Neural cell (in vitro differentiated cells): ENCODE data around the gene UBTF. TPM values are rescaled to one million over a fixed set of nuclear protein-coding genes. Genes with fewer than 3 reads are reported as not detected.

Source experiments
- H2AFZ ChIP-seq: fragments of 200-600, 300-800 bp; sonication (generic), shearing (Covaris generic); 2 replicates; pipeline ENCODE4 v1.6.0; 2014; ENCODE audit warnings: low read depth, mild to moderate bottlenecking, antibody characterized with exemption, low read length, moderate library complexity
- H3F3A ChIP-seq: fragments of 200-600 bp; shearing (Covaris generic); 2 replicates; pipeline ENCODE4 v1.6.1; 2016; ENCODE audit warnings: mild to moderate bottlenecking, moderate library complexity, mixed read lengths, antibody characterized with exemption, low read length; ENCODE audit not compliant: insufficient read depth, poor library complexity, severe bottlenecking
- H3K27ac ChIP-seq: fragments of 200-600, 300-800 bp; sonication (generic), shearing (Covaris generic); 2 replicates; pipeline ENCODE4 v1.5.1; 2014; ENCODE audit warnings: mild to moderate bottlenecking, low read length, moderate library complexity
- H3K27me3 ChIP-seq: fragments of 300-800, 200-600 bp; sonication (generic), shearing (Covaris generic); 2 replicates; pipeline ENCODE4 v1.6.0; 2014; ENCODE audit warnings: mild to moderate bottlenecking, low read depth, low read length, moderate library complexity; ENCODE audit not compliant: insufficient read depth
- H3K36me3 ChIP-seq: fragments of 300-800, 200-600 bp; sonication (generic), shearing (Covaris generic); 2 replicates; pipeline ENCODE4 v1.5.1; 2014; ENCODE audit warnings: mild to moderate bottlenecking, antibody characterized with exemption, low read length, moderate library complexity; ENCODE audit not compliant: insufficient read depth
- H3K4me2 ChIP-seq: fragments of 300-800, 200-600 bp; sonication (generic), shearing (Covaris generic); 2 replicates; pipeline ENCODE4 v1.6.0; 2014; ENCODE audit warnings: mild to moderate bottlenecking, low read length
- H3K4me3 ChIP-seq: fragments of 300-800, 200-600 bp; sonication (generic), shearing (Covaris generic); 2 replicates; pipeline ENCODE4 v1.5.1; 2014; ENCODE audit warnings: mild to moderate bottlenecking, low read length, moderate library complexity
- H3K79me2 ChIP-seq: fragments of 200-600 bp; shearing (Covaris generic); replicated peaks from 2 replicates; pipeline ENCODE4 v1.6.0; 2014; ENCODE audit warnings: mild to moderate bottlenecking, low read length, moderate library complexity; ENCODE audit not compliant: insufficient read depth
- H3K9ac ChIP-seq: fragments of 300-800, 200-600 bp; sonication (generic), shearing (Covaris generic); 2 replicates; pipeline ENCODE4 v1.6.1; 2016; ENCODE audit warnings: mild to moderate bottlenecking, low read length, mixed read lengths
- H3K9me2 ChIP-seq: fragments of 200-600 bp; shearing (Covaris generic); 2 replicates; pipeline ENCODE4 v1.6.1; 2016; ENCODE audit warnings: mild to moderate bottlenecking, low read length, mixed read lengths; ENCODE audit not compliant: insufficient read depth
- H3K9me3 ChIP-seq: fragments of 200-600, 300-800 bp; sonication (generic), shearing (Covaris generic); 2 replicates; pipeline ENCODE4 v1.6.1; 2016; ENCODE audit warnings: mild to moderate bottlenecking, mixed run types, low read length, moderate library complexity, mixed read lengths
- H4K20me1 ChIP-seq: fragments of 200-600 bp; shearing (Covaris generic); 2 replicates; pipeline ENCODE4 v1.6.1; 2016; ENCODE audit warnings: mild to moderate bottlenecking, mixed run types; ENCODE audit not compliant: insufficient read depth
- EP300 ChIP-seq: fragments of 450-650 bp; conservative IDR thresholded peaks from 2 replicates; pipeline ENCODE4 v1.6.1; 2014; ENCODE audit warnings: antibody characterized with exemption, mild to moderate bottlenecking, moderate library complexity; ENCODE audit not compliant: poor library complexity, severe bottlenecking
- EZH2 ChIP-seq: fragments of 200-600, 300-800 bp; shearing (Covaris generic), sonication (generic); IDR thresholded peaks from 2 replicates; pipeline ENCODE4 v1.6.1; 2014; ENCODE audit warnings: antibody characterized with exemption, low read length, borderline replicate concordance, mild to moderate bottlenecking; ENCODE audit not compliant: insufficient read depth, poor library complexity, severe bottlenecking
- MXI1 ChIP-seq: fragments of 450-650 bp; conservative IDR thresholded peaks from 2 replicates; pipeline ENCODE4 v1.6.1; 2014; ENCODE audit warnings: antibody characterized with exemption, mild to moderate bottlenecking; ENCODE audit not compliant: poor library complexity, severe bottlenecking
- POLR2AphosphoS5 ChIP-seq: IDR thresholded peaks from 2 replicates; pipeline ENCODE4 v1.6.1; 2012
- RAD21 ChIP-seq: fragments of 450-650 bp; conservative IDR thresholded peaks from 2 replicates; pipeline ENCODE4 v1.6.1; 2014; ENCODE audit warnings: antibody characterized with exemption, mild to moderate bottlenecking, moderate library complexity
- SMC3 ChIP-seq: fragments of 450-650 bp; conservative IDR thresholded peaks from 2 replicates; pipeline ENCODE4 v1.6.1; 2014; ENCODE audit warnings: antibody characterized with exemption, mild to moderate bottlenecking, moderate library complexity; ENCODE audit not compliant: poor library complexity
- TAF1 ChIP-seq: IDR thresholded peaks from 2 replicates; pipeline ENCODE4 v1.6.1; 2012; ENCODE audit warnings: low read depth
- polyA plus RNA-seq: library from polyadenylated mRNA; depleted of rRNA; stranded (reverse); fragments of >200 nt; gene quantifications from 2 replicates; pipeline ENCODE4 v1.2.3, GENCODE V29; 2014
- TF ChIP-seq, protein P1 (sequence below): fragments of 450-650 bp; IDR thresholded peaks from 2 replicates; pipeline ENCODE4 v1.5.1; 2014; ENCODE audit warnings: antibody characterized with exemption, mild to moderate bottlenecking, moderate library complexity; ENCODE audit not compliant: poor library complexity, severe bottlenecking
- TF ChIP-seq, protein P2 (sequence below): IDR thresholded peaks from 2 replicates; pipeline ENCODE4 v1.6.1; 2012; ENCODE audit warnings: borderline replicate concordance

The UBTF gene
- polyA plus RNA-seq, 1 donor from 2014 or later = 73.8 TPM

DNA sequence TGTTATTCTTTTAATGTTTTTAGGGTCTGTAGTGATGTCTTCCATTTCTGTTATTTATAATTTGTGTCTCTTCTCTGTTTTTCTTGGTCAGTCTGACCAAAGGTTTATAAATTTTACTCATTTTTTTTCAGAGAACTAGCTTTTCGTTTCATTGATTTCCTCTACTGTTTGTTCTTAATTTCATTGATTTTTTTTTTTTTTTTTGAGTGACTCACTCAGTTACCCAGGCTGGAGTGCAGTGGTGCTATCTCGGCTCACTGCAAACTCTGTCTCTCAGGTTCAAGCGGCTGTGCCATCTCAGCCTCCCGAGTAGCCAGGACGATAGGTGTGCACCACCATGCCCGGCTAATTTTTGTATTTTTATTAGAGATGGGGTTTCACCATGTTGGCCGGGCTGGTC lies 12.6 kb upstream of the UBTF start:
- Histone ChIP-seq H3K27ac (no peak overlapping the region), H3K9ac (no peak overlapping the region), H2AFZ (no peak overlapping the region), H3F3A (no peaks in the 10 kb centered on the region), H3K4me3 (no peak overlapping the region), H4K20me1 (no peaks in the 10 kb centered on the region), H3K9me3 (no peaks in the 10 kb centered on the region), H3K27me3 (no peaks in the 10 kb centered on the region), H3K9me2 (no peaks in the 10 kb centered on the region), H3K79me2 (no peaks in the 10 kb centered on the region), H3K36me3 (no peaks in the 10 kb centered on the region), H3K4me2 (no peak overlapping the region)
- TF ChIP-seq SMC3 (no peak), TAF1 (no peak), RAD21 (no peak), MXI1 (no peak), POLR2AphosphoS5 (no peak), EZH2 (no peak), EP300 (no peak)
- TF ChIP-seq, protein P1, sequence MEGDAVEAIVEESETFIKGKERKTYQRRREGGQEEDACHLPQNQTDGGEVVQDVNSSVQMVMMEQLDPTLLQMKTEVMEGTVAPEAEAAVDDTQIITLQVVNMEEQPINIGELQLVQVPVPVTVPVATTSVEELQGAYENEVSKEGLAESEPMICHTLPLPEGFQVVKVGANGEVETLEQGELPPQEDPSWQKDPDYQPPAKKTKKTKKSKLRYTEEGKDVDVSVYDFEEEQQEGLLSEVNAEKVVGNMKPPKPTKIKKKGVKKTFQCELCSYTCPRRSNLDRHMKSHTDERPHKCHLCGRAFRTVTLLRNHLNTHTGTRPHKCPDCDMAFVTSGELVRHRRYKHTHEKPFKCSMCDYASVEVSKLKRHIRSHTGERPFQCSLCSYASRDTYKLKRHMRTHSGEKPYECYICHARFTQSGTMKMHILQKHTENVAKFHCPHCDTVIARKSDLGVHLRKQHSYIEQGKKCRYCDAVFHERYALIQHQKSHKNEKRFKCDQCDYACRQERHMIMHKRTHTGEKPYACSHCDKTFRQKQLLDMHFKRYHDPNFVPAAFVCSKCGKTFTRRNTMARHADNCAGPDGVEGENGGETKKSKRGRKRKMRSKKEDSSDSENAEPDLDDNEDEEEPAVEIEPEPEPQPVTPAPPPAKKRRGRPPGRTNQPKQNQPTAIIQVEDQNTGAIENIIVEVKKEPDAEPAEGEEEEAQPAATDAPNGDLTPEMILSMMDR = no peak
- TF ChIP-seq, protein P2, sequence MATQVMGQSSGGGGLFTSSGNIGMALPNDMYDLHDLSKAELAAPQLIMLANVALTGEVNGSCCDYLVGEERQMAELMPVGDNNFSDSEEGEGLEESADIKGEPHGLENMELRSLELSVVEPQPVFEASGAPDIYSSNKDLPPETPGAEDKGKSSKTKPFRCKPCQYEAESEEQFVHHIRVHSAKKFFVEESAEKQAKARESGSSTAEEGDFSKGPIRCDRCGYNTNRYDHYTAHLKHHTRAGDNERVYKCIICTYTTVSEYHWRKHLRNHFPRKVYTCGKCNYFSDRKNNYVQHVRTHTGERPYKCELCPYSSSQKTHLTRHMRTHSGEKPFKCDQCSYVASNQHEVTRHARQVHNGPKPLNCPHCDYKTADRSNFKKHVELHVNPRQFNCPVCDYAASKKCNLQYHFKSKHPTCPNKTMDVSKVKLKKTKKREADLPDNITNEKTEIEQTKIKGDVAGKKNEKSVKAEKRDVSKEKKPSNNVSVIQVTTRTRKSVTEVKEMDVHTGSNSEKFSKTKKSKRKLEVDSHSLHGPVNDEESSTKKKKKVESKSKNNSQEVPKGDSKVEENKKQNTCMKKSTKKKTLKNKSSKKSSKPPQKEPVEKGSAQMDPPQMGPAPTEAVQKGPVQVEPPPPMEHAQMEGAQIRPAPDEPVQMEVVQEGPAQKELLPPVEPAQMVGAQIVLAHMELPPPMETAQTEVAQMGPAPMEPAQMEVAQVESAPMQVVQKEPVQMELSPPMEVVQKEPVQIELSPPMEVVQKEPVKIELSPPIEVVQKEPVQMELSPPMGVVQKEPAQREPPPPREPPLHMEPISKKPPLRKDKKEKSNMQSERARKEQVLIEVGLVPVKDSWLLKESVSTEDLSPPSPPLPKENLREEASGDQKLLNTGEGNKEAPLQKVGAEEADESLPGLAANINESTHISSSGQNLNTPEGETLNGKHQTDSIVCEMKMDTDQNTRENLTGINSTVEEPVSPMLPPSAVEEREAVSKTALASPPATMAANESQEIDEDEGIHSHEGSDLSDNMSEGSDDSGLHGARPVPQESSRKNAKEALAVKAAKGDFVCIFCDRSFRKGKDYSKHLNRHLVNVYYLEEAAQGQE = no peak

DNA sequence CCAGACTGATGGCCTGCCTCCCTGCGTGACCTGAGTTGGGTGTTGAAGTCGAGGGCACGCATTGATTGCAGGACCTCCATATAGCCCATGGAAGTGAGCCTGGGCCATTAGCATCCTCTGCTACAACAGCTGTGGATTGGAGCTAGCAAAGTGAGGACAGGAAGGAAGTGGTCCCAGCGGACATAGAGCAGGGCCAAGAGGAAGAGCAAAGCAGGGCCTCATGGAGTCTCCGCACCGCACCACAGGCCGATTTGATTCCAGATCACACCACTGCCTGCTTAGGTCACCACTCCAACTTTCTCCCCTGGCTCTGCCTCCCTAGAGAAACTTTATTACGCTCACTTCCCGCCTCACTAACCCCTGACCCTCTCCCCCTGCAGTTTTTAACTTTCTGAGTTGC lies 10.7 kb upstream of the UBTF start:
- no peak overlapping the region for H3K9ac ChIP-seq
- H3K9me2 ChIP-seq = no peaks in the 10 kb centered on the region
- no peaks in the 10 kb centered on the region for H3K79me2 ChIP-seq
- H2AFZ ChIP-seq = no peak overlapping the region
- no peak overlapping the region for H3K27ac ChIP-seq
- no peak overlapping the region for H3K4me2 ChIP-seq
- no peaks in the 10 kb centered on the region for H4K20me1 ChIP-seq
- no peaks in the 10 kb centered on the region for H3F3A ChIP-seq
- H3K9me3 ChIP-seq = no peaks in the 10 kb centered on the region
- TF ChIP-seq EZH2 (no peak), TAF1 (no peak), MXI1 (no peak), EP300 (no peak), RAD21 (no peak), POLR2AphosphoS5 (no peak), SMC3 (no peak)
- TF ChIP-seq, protein P1 = no peak
- TF ChIP-seq, protein P2 = no peak
- H3K27me3 ChIP-seq = no peaks in the 10 kb centered on the region
- H3K36me3 ChIP-seq = no peaks in the 10 kb centered on the region
- no peak overlapping the region for H3K4me3 ChIP-seq
